GM19395 (cell line): ENCODE results near the gene MAGI2.
"Not testable (repeated sequence)": the region's sequence is repeated elsewhere in the genome, so short reads cannot be mapped to it uniquely, and the experiment has no call there.

Experiments
- ATAC-seq: cut with Tn5 transposase; IDR thresholded peaks from one replicate; pipeline ENCODE4 v1.9.1; 2021; ENCODE audit warnings: mild to moderate bottlenecking, moderate library complexity; ENCODE audit not compliant: unreplicated experiment

MAGI2 gene

GRCh38 chr7:78329001-78329655 lies 1124.3 kb downstream of the MAGI2 start:
- ATAC-seq: no peak

DNA sequence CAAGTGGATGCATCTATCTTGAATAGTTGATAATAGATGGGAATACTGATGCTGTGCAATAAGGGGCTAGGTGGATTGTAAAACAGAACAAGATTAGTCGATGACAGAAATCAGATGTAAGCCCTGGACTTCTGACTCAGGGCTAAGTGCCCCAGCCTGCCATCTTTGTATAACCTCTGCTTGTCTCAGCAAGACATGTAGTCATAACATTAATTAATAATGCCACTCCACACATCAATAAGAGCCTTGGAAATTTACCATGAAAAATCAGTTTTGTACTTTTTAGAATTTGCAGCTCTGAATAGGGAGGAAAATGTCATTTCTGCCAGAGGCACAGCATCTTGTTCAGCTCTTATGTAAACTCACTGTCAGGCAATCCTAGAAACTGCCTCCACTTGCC lies 1125.7 kb downstream of the MAGI2 start:
- ATAC-seq: no peak

GRCh38 chr7:78326876-78327275 lies 1126.6 kb downstream of the MAGI2 start:
- ATAC-seq: no peak

GRCh38 chr7:78326189-78326588 lies 1127.3 kb downstream of the MAGI2 start:
- no peak for ATAC-seq

GRCh38 chr7:78323118-78323517 lies 1130.3 kb downstream of the MAGI2 start:
- no peak for ATAC-seq

DNA sequence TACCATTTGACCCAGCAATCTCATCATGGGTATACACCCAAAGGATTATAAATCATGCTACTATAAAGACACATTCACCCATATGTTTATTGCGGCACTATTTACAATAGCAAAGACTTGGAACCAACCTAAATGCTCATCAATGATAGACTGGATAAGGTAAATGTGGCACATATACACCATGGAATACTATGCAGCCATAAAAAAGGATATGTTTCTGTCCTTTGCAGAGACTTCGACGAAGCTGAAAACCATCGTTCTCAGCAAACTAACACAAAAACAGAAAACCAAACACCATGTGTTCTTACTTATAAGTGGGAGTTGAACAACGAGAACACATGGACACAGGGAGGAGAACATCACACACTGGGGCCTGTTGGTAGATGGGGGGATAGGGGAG lies 1131.2 kb downstream of the MAGI2 start:
- ATAC-seq: not testable (repeated sequence)

GRCh38 chr7:78317371-78317770 lies 1136.1 kb downstream of the MAGI2 start:
- no peak for ATAC-seq

- ATAC-seq: no peak
Measured at GRCh38 chr7:78316110-78316509, 1137.4 kb downstream of the MAGI2 start.

GRCh38 chr7:78315119-78315518 lies 1138.3 kb downstream of the MAGI2 start:
- no peak for ATAC-seq

DNA sequence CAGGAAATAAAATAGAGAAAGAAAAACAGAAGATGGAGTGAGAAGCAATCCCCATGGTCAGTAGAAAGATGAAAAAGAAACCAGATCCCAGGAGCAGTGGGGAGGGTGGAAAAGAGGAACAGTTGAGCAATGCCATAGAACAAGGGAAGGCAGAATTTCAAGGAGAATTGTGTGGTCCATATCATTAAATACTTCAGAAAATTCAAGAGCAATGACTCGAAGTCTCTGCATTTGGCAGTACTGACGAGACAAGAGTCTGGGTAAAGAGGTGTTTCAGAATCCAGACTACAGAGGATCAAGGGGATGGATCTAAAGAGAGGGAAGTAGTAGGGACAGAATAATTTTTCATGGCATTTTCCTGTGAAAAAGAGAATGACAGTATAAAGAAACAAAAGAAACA lies 1142.3 kb downstream of the MAGI2 start:
- no peak for ATAC-seq

GRCh38 chr7:78307892-78308291 lies 1145.6 kb downstream of the MAGI2 start:
- ATAC-seq: no peak

DNA sequence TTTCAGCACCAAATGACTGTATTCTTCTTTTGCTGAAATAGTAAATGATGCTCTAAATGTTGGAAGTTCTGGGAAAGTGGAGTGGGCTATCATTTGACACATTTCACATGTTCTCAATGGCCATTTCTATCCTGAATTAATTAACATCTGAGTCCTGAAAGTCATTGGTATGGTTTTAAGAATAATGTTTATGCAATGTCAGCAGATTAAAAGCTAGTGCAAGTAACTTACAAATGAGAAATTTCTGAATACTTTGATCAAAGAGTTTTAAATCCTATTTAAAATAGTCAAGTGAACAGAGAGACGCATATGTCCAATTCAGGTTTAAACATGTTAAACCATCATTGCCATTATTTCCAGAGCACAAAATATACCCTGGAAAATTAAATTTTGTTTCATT lies 1146.8 kb downstream of the MAGI2 start:
- no peak for ATAC-seq

- ATAC-seq: no peak
Measured at GRCh38 chr7:78301407-78301806, 1152.1 kb downstream of the MAGI2 start.

DNA sequence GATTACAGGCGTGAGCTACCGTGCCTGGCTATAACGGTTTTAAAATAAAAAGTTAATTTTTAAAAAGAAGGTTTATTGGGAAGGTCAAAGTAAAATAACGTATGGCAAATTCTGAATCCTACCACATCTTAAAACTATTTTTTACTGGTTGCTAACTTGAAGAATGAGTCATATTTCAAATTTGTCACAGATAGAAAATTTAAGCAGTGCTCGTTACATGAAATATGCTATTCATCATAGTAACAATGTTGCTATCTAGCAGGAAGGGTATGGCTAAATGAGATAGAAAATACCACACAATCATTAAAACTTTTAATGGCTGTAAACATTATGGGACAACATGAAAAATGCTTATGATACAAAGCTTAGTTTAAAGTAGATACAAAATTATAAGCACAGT lies 1154.4 kb downstream of the MAGI2 start:
- no peak for ATAC-seq

- ATAC-seq: no peak
Measured at GRCh38 chr7:78296644-78297371, 1156.7 kb downstream of the MAGI2 start.

- ATAC-seq: no peak
Measured at GRCh38 chr7:78296046-78296597, 1157.3 kb downstream of the MAGI2 start.

DNA sequence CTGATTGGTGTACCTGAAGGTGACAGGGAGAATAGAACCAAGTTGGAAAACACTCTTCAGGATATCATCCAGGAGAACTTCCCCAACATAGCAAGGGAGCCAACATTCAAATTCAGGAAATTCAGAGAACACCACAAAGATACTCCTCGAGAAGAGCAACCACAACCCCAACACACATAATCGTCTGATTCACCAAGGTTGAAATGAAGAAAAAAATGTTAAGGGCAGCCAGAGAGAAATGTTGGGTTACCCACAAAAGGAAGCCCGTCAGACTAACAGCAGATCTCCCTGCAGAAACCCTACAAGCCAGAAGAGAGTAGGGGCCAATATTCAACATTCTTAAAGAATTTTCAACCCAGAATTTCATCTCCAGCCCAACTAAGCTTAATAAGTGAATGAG lies 1164.0 kb downstream of the MAGI2 start:
- ATAC-seq: not testable (repeated sequence)

GRCh38 chr7:78284945-78285344 lies 1168.5 kb downstream of the MAGI2 start:
- ATAC-seq: no peak

GRCh38 chr7:78280276-78280675 lies 1173.2 kb downstream of the MAGI2 start:
- ATAC-seq: no peak

DNA sequence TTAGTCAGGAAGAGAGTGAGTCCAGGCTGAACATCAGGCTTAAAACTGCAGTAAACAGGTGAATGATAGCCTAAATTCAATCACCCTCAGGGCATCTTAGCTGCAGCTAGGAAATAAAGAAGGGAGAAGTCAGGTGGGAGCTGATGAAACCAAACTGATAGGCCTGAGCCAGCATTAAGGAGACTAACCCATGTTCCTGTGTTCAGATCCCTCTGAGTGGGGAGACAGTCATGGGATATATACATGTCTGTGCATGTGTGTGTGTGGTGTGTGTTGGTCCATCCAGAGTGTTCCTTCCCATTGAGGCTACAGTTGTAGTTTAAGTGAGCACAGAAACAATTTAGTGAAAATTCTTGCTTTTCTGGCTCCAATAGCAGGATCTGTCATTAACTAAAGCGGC lies 1174.0 kb downstream of the MAGI2 start:
- ATAC-seq: no peak

GRCh38 chr7:78279032-78279431 lies 1174.4 kb downstream of the MAGI2 start:
- ATAC-seq: no peak

- ATAC-seq: no peak
Measured at GRCh38 chr7:78267141-78267540, 1186.3 kb downstream of the MAGI2 start.
